ENCODE data around the gene BCL11B.

The BCL11B gene

DNA sequence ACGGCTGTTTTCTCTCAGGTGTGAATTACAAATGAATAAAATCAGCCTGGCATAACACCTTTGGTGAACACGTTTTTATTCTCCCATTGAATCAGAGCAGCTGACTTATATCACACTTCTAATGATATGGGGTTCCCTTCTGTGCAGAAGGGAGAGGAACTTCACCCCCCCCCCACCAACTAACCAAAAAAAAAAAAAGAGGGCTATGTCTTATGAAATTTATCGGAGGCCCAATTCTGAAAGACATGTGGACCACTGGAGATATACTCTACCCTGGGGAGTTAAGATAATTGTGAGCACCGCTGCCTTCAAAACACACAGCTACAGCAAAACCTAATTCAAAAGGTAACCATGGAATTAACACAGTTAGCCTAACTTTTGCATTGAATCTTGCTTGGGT is 4.6 kb downstream of the BCL11B start:
- DNase-seq: no peak

DNA sequence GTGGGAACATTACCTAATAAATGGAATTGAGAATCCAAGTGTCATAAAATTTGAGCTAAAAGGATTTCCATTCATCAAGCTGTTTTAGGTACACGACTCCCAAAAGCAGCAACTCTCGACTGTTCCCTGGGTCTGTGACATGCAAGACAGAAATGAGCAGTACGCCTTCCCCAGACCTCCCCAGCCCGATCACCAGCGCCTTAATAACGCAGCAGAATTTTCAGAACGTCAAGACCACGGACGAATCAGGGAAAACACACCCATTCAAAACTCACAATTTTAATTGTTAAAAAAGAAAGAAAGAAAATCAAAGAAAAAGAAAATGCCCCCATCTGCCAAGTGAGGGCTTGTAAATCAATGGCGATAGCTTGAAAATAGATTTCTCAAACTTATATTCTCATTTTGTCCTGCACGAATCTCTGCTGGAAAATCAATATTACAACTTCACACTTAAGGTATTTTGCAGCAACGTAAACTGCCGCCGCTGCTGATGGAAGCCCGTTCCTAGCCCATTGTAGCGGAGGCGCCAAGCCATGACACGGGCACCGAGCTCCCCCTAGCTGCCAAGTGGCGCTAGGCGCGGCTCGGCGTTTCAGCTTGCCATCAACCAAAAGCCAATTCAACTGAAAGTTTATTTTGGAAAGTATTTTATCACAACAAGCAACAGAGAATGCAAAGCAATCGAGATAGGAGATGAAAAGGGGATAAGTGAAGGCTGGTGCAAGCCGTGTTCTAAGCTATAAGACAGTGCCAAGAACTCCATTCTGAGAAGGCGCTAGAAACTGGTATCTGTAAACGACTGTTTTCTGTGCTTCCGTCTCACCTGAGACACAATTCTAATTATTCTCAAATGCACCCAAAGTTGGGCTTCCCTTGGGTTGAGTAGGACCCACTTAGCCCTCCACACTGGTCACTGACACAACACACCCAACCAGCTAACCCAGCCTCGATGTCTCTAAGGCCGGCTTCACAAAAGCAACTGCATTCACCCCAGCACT is 5.5 kb downstream of the BCL11B start:
- peak; percentile 87 to 88 for DNase-seq

DNA sequence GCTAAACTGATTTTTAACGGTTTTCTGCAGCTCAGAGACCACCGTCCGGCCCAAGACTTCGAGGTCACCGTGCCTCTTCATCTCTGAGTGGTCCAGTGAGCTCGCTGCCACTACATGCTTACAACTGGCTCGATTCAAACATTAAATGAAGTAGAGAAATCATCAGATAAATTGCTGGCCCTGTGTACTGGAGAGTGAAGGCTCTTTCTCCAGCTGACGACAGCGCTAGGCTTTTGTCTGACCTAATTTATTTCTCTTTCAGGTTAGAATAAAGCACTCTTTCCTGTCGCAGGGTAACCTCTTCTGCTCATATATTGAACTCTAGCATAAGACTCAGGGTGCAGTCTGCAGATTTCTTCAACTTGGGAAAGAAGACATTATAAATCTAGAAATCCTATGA is 6.4 kb downstream of the BCL11B start:
- no peak for DNase-seq

DNA sequence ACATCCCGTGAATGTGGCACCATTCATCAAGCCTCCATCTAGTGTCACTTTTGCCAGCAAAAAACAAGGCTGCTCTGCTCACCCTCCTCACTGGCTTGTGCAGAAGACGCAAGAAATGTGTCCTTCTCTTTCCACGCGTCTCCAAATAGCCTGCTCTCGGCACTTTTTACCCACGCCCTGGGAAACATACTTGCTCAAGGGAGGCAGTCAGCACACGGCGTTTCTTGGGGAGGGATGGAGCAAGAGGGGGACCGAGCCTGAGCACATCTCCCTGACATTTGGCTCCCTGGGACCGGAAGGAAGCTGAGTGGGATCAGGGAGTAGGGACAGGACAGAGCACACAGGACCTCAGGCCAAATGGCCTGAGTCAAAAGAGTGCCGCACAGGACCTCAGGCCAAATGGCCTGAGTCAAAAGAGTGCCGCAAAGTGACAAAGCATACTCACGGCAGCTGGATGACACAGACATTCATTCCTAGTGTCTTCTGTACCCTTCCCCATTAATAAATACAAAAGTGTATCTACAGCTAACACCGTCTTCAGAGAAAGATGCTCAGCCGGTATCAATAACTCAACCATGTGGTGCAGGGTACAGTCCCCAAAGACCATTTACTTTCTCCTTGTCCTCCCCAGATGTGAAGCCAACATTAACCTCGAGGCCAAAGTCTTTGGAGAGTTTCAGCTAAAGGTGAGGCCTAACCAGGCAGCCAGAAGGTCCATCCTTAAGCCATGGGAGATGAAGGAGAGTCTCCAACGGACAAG is 7.1 kb downstream of the BCL11B start:
- DNase-seq: no peak

DNA sequence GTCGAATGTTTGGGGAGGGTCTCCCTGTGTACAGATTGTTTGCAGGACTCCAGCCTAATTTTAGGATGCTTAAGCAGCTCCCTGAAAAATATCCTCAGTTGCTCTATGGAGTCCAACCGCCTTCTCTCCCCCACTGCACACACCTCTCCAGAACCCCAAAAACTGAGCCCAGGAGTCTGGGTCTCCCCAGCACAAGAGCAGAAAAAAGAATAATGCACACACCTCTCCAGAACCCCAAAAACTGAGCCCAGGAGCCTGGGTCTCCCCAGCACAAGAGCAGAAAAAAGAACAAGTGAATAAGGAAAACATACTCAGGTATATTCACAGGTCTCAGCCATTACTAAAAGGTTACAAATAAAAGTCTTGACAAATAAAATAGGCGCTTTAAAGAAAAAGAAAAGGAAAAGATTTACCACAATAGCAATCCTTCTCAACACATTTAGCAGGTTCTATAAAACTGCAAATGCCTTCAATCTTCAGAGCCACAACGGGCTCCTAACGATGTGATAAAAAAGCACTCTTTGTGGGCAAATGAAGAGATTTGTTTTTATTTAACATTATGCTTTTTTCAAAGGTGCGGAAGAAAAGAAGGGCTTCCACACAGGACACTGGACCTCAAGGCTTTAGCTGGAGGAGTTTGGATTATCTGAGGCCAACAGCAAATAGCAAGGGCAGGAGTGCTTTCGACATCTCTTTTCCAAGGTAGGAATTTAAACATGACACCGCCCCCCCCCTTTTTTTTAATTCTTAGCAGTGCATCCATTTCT is 8.2 kb downstream of the BCL11B start:
- no peak for DNase-seq

DNA sequence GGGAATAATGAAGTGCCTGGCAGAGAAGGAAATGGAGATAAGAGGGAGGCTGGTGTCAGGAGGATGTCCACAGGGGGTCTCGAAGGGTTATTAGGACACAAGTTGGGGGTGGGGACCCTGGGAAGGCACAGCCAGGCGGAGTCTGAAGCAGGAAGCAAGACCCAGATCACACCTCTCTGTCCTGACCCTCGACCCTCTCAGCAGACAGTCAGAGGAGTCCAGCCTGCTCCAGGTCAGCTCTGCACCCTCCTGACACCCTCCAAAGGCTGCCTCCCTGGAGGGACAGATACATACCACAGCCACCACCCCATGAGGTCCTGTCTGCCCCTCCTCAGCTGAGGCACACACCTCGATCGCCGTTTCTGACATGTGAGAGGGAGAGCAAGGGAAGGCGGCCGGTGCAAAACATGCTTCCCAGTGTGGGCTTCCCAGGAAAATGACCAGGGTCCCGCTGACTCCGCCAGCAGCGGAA is 9.0 kb downstream of the BCL11B start:
- DNase-seq: no peak

DNA sequence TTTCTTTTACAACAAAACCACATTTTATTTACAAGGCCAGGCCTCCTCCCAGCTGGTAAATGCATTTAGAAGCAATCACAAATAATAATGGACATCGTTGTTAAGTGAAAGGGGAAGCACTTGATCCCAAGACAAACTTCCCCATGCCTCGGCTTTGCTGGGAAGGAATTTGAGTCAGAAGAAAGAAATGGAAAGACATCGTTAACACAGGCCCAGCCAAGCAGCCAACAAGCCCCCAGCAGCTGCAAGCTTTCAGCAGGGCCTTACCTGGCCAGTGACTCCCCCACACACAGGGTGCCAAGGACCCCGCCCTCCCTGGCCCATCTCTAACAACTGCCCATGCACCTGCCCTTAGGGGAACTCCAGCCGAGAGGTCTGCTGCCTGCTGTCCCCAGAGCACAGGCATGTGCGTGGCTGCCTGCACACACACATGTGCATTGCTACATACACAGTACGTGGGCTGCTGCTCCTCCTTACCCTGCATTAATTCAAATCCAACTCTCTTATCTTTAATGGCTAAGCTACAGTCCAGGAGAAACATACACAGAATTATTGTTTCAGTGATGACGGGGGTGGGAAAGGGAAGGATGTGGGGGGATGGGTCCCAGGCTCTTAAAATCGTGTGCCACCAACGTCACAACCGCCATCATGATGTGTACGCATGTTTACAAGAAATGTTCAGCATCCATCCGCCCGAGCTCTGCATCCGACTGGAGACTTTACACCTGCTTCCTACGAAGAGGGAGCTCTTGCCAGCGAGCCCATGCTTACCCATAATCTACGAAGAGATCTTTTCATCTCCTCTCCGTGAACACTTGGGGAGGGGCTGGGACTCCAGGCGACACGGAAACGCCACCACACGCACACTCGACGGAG is 9.8 kb downstream of the BCL11B start:
- DNase-seq: no peak

DNA sequence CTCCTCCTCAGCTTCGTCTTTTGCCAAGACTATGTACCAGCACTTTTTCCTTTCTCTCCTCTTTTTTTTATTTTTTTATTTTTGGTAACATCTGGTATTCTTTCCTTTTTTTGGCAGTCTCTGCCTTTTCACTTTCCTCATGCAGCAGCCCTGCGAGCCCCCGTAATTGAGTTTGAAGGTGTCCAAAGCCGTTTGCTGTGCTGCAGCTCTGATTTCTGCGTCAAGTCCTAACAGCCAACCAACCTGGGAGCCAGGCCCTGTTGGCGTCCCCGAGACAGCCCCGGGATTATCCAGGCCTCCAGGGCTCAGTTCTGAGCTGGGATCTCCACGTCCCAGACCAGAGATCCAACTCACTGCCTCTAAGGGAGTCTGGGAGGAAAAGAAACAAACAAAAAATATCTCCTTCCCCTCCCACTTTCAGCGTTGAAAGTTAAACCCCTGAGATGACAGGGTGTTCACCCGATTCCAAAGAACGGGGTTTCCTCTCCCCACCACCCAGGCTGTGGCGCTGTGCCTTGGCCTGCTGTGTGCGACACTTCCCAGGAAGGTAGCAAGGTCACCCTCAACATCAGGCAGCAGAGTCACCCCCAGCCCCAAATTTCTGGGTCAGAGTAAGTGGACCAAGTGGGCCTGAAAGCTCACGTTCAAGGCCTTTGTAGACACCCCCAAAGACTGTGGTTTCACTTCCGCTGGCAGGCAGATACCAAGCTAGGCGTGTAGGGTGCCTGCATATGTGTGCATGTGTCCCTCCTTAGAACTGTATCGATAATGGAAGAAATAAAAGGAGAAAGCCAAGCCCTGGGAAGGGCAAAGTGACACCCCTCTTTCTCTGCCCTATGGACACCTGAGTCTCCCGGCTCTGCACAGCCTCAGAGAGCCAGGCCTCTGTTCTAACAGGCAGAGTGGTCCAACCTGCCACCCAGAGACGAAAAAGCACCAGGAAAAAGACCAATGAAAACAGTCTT is 11.1 kb downstream of the BCL11B start:
- no peak for DNase-seq

DNA sequence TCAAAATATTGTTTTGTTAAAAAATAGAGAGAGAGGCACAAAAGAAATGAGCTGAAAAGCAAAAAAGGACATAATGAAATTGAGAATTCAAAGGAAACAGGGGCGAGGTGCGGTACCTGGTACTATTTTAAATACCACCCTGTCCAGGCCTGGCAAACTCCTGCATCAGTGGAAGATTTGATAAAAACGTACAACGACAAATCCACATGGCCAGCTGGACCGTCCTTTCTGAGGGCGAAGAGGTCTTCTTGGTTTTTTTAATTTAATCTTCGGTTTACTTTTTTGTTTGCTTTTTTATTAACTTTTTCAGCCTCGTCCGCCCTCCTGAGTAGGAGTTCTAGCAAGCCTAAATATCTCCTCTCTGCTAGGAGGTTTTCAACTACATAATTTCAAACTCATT is 11.9 kb downstream of the BCL11B start:
- DNase-seq: no peak

DNA sequence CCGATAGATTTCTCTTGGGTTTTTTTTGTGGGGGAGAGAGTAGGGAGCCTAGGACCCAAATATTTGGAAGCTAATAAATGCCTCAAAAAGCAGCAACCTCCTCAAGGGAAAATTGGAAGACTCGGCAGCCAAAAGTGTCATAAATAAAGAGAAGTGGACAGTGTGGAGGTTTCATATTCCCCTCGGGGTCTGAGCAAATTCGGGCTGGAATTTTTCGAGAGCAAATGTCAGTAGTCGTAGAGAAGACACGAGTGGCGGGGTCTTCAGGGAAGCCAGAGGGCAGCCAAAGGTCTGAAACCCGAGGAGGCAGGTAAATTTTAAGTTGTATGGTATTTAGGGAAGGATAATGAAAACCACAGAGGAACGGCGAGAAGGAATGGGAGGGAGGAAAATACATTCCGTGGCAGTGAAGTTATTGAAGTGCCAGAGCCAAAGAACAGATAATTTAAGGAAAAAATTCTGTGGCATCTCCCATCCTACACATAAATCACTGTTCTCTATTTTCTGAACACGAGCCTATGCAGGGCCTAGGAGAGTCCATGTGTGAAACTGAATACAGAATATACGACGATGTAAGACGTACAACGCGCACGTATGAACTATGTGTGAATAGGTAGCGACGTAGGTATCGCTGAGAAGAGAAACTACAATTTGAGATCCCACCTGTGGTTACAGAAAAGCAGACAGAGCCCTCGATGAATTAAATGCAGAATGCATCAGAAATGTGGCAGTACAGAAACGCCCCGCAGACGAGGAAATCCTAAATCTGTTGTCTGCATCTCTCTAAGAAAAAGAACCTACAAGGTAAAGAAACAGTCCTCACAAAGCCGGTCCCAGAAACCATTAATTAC is 12.9 kb downstream of the BCL11B start:
- DNase-seq: no peak

DNA sequence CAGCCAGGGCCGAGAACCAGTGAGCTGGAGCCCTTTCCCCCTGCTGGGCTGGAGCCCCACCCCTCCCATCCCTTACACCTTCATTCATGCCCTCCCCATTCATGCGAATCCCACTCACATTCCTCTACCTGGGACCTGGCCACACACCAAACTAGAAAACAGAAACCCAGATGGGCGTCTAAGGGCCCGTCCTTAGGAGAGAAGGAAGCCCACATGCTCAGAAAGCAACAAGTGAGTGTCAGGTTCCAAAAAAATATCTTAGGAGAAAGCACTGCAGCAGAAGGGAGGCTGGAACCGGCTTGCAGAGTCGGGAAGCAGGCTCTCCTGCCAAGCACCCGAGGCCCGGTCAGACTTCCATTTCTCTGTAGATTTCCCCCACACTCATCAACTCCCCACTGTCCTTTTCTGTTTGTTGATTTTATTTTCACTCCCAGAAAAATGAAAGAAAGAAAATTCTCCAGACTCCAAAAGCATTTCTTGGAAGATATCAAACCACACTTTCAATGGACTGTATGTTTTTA is 13.6 kb downstream of the BCL11B start:
- DNase-seq: no peak

DNA sequence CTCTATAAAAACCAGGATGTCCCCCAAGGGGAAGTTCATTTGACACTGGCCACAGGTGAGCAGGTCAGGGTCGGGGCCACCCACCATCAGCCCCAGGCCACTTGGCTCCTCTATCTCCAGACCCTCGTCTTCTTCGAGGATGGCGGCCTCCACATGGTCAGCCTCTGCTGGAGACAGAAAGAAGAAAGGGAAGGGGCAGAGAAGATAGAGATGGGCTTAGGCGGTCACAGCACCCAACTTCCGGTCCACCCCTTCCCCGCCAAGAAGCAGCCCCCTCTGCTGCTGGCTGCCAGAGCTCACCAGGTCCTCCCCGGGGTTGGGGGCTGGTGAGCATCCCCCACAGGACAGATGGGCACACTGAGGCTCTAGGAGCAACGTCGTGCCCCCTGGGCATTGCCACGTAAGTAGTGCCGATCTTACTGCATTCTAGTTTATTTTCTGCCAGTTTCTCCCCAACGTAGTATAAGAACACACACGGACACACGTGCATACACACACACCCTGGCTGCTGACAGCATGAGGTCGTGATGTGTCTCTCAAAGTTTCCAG is 14.2 kb downstream of the BCL11B start:
- DNase-seq: no peak

DNA sequence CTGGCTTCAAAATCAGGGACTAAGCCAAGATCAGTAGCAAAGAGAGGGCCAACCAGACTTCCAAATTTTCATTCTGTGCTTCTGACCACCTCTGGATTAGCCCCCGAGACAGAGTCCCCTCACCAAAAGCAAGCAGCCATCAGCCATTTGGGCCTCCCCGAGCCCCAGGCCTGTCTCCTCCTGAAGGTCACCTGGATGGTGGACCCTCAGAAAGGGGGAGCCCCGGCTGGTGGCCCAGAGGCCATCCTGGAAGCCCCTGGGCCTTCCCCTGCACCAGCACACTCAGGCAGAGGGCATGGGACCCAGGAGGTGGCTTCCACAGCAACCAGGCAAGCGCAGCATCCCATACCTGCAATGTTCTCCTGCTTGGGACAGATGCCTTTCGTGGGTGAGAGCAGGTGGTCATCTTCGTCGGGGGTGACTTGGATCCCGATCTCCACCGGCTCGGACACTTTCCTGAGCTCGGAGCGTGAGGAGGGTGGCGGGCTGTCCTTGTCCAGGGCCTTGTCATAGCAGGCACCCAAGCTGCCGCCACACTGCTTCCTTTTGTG is 14.8 kb downstream of the BCL11B start:
- no peak for DNase-seq

DNA sequence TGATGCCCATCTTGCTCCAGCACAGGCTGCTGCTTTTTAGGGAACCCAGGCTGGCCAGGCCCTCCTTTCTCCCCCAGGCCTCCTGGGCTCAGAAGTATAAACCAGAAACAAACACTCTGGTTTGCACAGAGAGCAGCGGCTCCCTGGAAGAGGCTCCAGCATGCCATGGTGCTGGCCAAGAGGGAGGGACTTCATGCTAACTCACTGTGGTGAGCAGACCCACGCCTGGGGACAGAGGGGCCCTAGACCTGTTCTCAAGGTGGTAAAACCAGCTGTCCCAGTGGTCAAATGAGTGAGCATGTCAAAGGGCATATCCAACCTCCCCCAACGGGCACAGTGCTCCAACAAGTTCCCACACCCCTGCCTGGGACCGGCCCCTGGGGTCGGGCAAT is 15.5 kb downstream of the BCL11B start:
- DNase-seq: no peak

DNA sequence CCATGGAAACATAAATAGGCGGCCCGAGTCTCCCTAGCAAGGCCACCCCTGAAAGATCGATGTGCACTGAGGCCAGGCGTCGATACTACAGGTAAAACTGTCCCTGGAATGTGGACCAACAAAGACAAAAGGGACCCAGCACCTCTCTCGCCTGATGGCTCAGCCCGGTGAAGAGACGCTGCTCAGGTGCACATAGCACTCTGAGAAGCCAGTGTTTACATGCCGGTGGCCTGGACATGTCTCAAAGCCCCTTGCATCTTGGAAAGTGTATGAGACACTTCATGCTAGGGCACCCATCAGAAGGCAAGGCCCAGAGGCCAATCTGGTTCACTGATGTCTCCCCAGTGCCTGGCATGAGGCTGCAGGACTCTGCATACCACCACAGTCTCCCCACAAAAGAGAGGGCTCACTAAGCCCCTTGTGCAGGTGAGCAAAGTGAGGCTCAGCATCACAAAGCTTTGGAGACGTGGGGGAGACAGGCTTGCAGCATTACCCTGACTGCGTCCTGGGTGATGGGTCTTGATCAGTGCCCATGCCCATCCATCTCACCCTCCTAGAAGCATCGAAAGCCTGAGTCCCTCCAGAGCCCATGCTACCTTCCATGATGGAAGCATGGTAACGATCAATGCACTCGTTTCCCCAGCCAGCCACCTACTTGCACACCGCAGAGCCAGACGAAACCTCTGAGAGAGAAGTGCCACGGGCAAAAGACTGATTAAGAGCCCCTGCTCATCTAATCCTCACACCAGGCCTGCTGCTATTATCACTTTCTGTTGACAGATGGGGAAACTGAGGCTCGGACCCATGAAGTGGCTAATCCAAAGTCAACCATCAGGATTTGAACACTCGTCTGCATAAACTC is 16.1 kb downstream of the BCL11B start:
- DNase-seq: no peak

DNA sequence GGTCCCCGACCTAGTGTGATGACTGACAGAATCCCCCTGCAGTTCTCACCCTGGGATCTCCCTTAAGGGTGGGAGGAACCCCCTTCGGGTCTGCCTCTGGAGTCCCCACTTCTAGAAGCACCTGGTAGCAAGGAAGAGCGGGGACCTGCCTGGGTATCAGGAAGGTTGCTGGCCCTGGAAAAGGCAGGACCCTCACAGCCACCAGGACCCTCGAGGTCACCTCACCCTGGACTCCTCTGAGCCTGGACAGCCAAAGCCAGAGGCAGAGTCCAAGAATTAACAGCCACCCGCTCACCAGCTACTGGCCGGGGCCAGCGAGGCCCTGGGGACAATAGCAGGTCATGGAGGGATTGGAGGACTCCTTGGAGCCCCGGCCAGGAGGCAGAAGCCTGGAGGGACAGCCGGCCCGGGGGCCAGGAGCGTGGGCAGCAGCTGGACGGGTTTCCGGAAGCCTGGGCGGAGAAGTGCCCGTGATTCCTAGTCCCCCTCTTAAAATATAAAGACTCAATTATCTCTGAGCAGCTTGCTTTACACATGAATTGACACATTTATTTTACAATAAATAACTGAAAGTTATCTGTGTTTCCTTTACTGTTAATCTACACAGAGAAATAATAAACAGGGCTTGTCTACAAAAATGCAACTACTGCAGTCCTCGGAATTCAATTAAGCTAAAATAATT is 17.5 kb downstream of the BCL11B start:
- DNase-seq: no peak

DNA sequence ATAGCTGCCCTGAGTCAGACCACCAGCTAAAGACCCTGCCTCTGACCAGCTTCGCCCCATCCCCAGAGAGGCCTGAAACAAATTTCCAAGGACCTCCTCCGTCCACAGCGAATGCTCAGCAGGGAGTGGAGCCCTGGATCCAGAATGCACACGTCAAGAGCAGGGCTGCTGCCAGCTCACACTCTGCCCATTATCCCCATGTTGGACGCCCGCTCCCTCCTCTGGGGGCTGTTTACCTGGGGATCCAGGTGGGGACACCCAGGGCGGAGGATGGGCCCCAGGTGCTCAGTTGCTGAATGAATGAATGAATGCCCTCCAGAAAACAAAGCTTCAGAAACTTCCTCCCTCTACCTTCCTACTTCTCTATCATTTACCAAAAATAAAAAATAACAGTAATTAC is 18.1 kb downstream of the BCL11B start:
- no peak for DNase-seq
